H9 (cell line): Measurements from ENCODE around the gene P3H2. TPM values are rescaled to one million over a fixed set of nuclear protein-coding genes. Genes with fewer than 3 reads are reported as not detected.

Experiments used
- DNase-seq: peaks from one replicate; pipeline ENCODE4 v3.0.0-alpha.2; 2017
- H2AFZ ChIP-seq: one replicate; pipeline ENCODE4 v1.6.1; 2013; ENCODE audit warnings: mild to moderate bottlenecking, low read length, control low read depth, moderate library complexity
- H2AK5ac ChIP-seq: 2 replicates; pipeline ENCODE4 v1.6.1; 2013; ENCODE audit warnings: low read length, control low read depth, mixed read lengths; ENCODE audit not compliant: insufficient read length
- H2BK120ac ChIP-seq: one replicate; pipeline ENCODE4 v1.6.1; 2013; ENCODE audit warnings: low read depth, mild to moderate bottlenecking, low read length, control low read depth, inconsistent platforms; ENCODE audit not compliant: poor library complexity, severe bottlenecking
- H2BK12ac ChIP-seq: 2 replicates; pipeline ENCODE4 v1.6.1; 2013; ENCODE audit warnings: low read length, control low read depth, mixed read lengths, low read depth; ENCODE audit not compliant: insufficient read length
- H2BK15ac ChIP-seq: 2 replicates; pipeline ENCODE4 v1.6.1; 2013; ENCODE audit warnings: low read depth, low read length, control low read depth
- H2BK20ac ChIP-seq: one replicate; pipeline ENCODE4 v1.6.1; 2013; ENCODE audit warnings: low read depth, mild to moderate bottlenecking, low read length, control low read depth, inconsistent platforms; ENCODE audit not compliant: poor library complexity, severe bottlenecking
- H2BK5ac ChIP-seq: 2 replicates; pipeline ENCODE4 v1.6.1; 2013; ENCODE audit warnings: low read length, control low read depth, mixed read lengths; ENCODE audit not compliant: insufficient read length
- H3K14ac ChIP-seq: 2 replicates; pipeline ENCODE4 v1.6.1; 2013; ENCODE audit warnings: low read length, control low read depth; ENCODE audit not compliant: insufficient read depth
- H3K18ac ChIP-seq: 2 replicates; pipeline ENCODE4 v1.6.1; 2013; ENCODE audit warnings: low read depth, mild to moderate bottlenecking, mixed read lengths, low read length, control low read depth; ENCODE audit not compliant: insufficient read length
- H3K23ac ChIP-seq: 2 replicates; pipeline ENCODE4 v1.6.1; 2013; ENCODE audit warnings: low read length, control low read depth, mixed read lengths, low read depth; ENCODE audit not compliant: insufficient read length
- H3K23me2 ChIP-seq: 2 replicates; pipeline ENCODE4 v1.6.1; 2013; ENCODE audit warnings: low read depth, mild to moderate bottlenecking, mixed read lengths, low read length, control low read depth; ENCODE audit not compliant: insufficient read length, poor library complexity, severe bottlenecking
- H3K27ac ChIP-seq: 2 replicates; pipeline ENCODE4 v1.5.1; 2013; ENCODE audit warnings: low read length, control low read depth, mixed read lengths, low read depth; ENCODE audit not compliant: insufficient read length
- H3K27me3 ChIP-seq: 2 replicates; pipeline ENCODE4 v1.6.1; 2013; ENCODE audit warnings: low read length, control low read depth, inconsistent platforms; ENCODE audit not compliant: insufficient read depth
- H3K4ac ChIP-seq: 2 replicates; pipeline ENCODE4 v1.6.1; 2013; ENCODE audit warnings: low read depth, mild to moderate bottlenecking, control low read depth, inconsistent platforms, low read length, moderate library complexity
- H3K4me1 ChIP-seq: 2 replicates; pipeline ENCODE4 v1.6.1; 2013; ENCODE audit warnings: low read length, control low read depth, inconsistent platforms; ENCODE audit not compliant: insufficient read depth
- H3K4me2 ChIP-seq: 2 replicates; pipeline ENCODE4 v1.6.1; 2013; ENCODE audit warnings: low read length, control low read depth, mixed read lengths; ENCODE audit not compliant: insufficient read length, insufficient read depth
- H3K56ac ChIP-seq: 2 replicates; pipeline ENCODE4 v1.6.1; 2013; ENCODE audit warnings: low read depth, mild to moderate bottlenecking, mixed read lengths, low read length, control low read depth; ENCODE audit not compliant: insufficient read length
- H3K79me1 ChIP-seq: 2 replicates; pipeline ENCODE4 v1.6.1; 2013; ENCODE audit warnings: low read depth, mild to moderate bottlenecking, moderate library complexity, low read length, control low read depth, inconsistent platforms; ENCODE audit not compliant: insufficient read depth, poor library complexity, severe bottlenecking
- H3K79me2 ChIP-seq: 2 replicates; pipeline ENCODE4 v1.6.1; 2013; ENCODE audit warnings: low read length, control low read depth, inconsistent platforms; ENCODE audit not compliant: insufficient read depth
- H3K9ac ChIP-seq: 2 replicates; pipeline ENCODE4 v1.6.1; 2013; ENCODE audit warnings: low read length, control low read depth, mixed read lengths; ENCODE audit not compliant: insufficient read length; ENCODE audit errors: extremely low read depth
- H3K9me3 ChIP-seq: one replicate; pipeline ENCODE4 v1.6.1; 2013; ENCODE audit warnings: low read depth, low read length, inconsistent platforms; ENCODE audit not compliant: control insufficient read depth
- H3T11ph ChIP-seq: one replicate; pipeline ENCODE4 v1.6.1; 2013; ENCODE audit warnings: mild to moderate bottlenecking, low read length, control low read depth, inconsistent platforms
- H4K20me1 ChIP-seq: one replicate; pipeline ENCODE4 v1.6.1; 2013; ENCODE audit not compliant: control insufficient read depth, insufficient read length, insufficient read depth
- H4K5ac ChIP-seq: 2 replicates; pipeline ENCODE4 v1.6.1; 2013; ENCODE audit warnings: low read depth, mild to moderate bottlenecking, mixed read lengths, low read length, control low read depth; ENCODE audit not compliant: insufficient read length
- H4K8ac ChIP-seq: replicated peaks from 2 replicates; pipeline ENCODE4 v1.6.1; 2013; ENCODE audit warnings: low read length, control low read depth, mixed read lengths, low read depth; ENCODE audit not compliant: insufficient read length
- H4K91ac ChIP-seq: 2 replicates; pipeline ENCODE4 v1.6.1; 2013; ENCODE audit warnings: low read depth, mild to moderate bottlenecking, moderate library complexity, mixed read lengths, low read length, control low read depth; ENCODE audit not compliant: insufficient read length
- H3K27ac Mint-ChIP-seq, 3 experiments: 2 replicates in 2 of 3; 3 replicates in 1 of 3; pipeline ENCODE4 v1.8.0; 2020 to 2021; ENCODE audit warnings: mixed read lengths in 3 of 3, mild to moderate bottlenecking in 1 of 3, moderate library complexity in 1 of 3
- H3K27me3 Mint-ChIP-seq: 2 replicates; pipeline ENCODE4 v1.8.0; 2021; ENCODE audit warnings: low read depth, mild to moderate bottlenecking, moderate library complexity, mixed read lengths
- H3K36me3 Mint-ChIP-seq, 3 experiments: 2 replicates in 2 of 3; 3 replicates in 1 of 3; pipeline ENCODE4 v1.8.0; 2020 to 2021; ENCODE audit warnings: low read depth in 3 of 3, mixed read lengths in 3 of 3; ENCODE audit not compliant: insufficient read depth in 1 of 3
- H3K4me1 Mint-ChIP-seq, 2 experiments: 2 replicates each; pipeline ENCODE4 v1.8.0; 2020; ENCODE audit warnings: mixed read lengths in 2 of 2
- H3K4me3 Mint-ChIP-seq, 2 experiments: 2 replicates in 1 of 2; 3 replicates in 1 of 2; pipeline ENCODE4 v1.8.0; 2020 to 2021; ENCODE audit warnings: mild to moderate bottlenecking in 2 of 2, mixed read lengths in 2 of 2, moderate library complexity in 1 of 2
- H3K9me3 Mint-ChIP-seq, 2 experiments: 2 replicates in 1 of 2; 3 replicates in 1 of 2; pipeline ENCODE4 v1.8.0; 2020; ENCODE audit warnings: mild to moderate bottlenecking in 2 of 2, mixed read lengths in 2 of 2, moderate library complexity in 1 of 2
- WGBS: extraction: QIAGEN DNeasy Blood & Tissue Kit; methylation state at CpG from one replicate; pipeline ENCODE4 v1.1.7; 2013; ENCODE audit warnings: missing lambda C conversion rate, low lambda C conversion rate, mixed read lengths; ENCODE audit not compliant: insufficient read length; ENCODE audit errors: extremely low coverage; 5-methylcytosine and 5-hydroxymethylcytosine counted together
- total RNA-seq: library from RNA; stranded (reverse); gene quantifications from 2 replicates; pipeline ENCODE4 v1.2.1, GENCODE V29; 2021
- TF ChIP-seq, protein P1 (sequence below): fragments of 200-600 bp; sonication (generic); conservative IDR thresholded peaks from 3 replicates; pipeline ENCODE4 v1.8.0; 2021; ENCODE audit warnings: antibody characterized with exemption, mild to moderate bottlenecking

Gene P3H2
- total RNA-seq, 1 experiment from 2014 or later = 41.5 TPM

GRCh38 chr3:190056742-190057141, 64.0 kb downstream of the P3H2 start:
- H3K27me3 Mint-ChIP-seq = no peaks in the 10 kb centered on the region
- no peak overlapping the region for H3K4me2 ChIP-seq
- TF ChIP-seq, protein P1, sequence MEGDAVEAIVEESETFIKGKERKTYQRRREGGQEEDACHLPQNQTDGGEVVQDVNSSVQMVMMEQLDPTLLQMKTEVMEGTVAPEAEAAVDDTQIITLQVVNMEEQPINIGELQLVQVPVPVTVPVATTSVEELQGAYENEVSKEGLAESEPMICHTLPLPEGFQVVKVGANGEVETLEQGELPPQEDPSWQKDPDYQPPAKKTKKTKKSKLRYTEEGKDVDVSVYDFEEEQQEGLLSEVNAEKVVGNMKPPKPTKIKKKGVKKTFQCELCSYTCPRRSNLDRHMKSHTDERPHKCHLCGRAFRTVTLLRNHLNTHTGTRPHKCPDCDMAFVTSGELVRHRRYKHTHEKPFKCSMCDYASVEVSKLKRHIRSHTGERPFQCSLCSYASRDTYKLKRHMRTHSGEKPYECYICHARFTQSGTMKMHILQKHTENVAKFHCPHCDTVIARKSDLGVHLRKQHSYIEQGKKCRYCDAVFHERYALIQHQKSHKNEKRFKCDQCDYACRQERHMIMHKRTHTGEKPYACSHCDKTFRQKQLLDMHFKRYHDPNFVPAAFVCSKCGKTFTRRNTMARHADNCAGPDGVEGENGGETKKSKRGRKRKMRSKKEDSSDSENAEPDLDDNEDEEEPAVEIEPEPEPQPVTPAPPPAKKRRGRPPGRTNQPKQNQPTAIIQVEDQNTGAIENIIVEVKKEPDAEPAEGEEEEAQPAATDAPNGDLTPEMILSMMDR = no peak
- peaks cover 3% of the 10 kb centered on the region; the same call in 1 of the 2 replicates for H3K4me1 ChIP-seq
- no peaks in the 10 kb centered on the region for H3K79me1 ChIP-seq
- no peak overlapping the region for H3T11ph ChIP-seq
- no peak overlapping the region for H2BK20ac ChIP-seq
- H3K79me2 ChIP-seq = no peaks in the 10 kb centered on the region
- H3K4me3 Mint-ChIP-seq = no peak overlapping the region
- H3K9ac ChIP-seq = no peak overlapping the region
- no peaks in the 10 kb centered on the region for H3K36me3 Mint-ChIP-seq
- peak overlapping the region in 1 of 3 experiments; percentile 8; a peak in 1 of 7 replicates for H3K27ac Mint-ChIP-seq
- no peak overlapping the region for H3K27ac ChIP-seq
- H2BK12ac ChIP-seq = no peak overlapping the region
- H3K9me3 ChIP-seq = no peaks in the 10 kb centered on the region
- no peak overlapping the region for H4K91ac ChIP-seq
- no peak overlapping the region for H3K18ac ChIP-seq
- H3K4ac ChIP-seq = no peak overlapping the region
- H4K8ac ChIP-seq = no peak overlapping the region
- H3K23ac ChIP-seq = no peak overlapping the region
- H3K27me3 ChIP-seq = no peaks in the 10 kb centered on the region
- H3K56ac ChIP-seq = no peak overlapping the region
- no peak overlapping the region for H2BK15ac ChIP-seq
- H2AK5ac ChIP-seq = no peak overlapping the region
- H3K14ac ChIP-seq = no peak overlapping the region
- H4K20me1 ChIP-seq = no peaks in the 10 kb centered on the region
- H2BK5ac ChIP-seq = no peak overlapping the region
- no CpG with 5 or more reads among the region's 4 CpGs for WGBS
- no peak overlapping the region for H2BK120ac ChIP-seq
- H4K5ac ChIP-seq = no peak overlapping the region
- no peak for DNase-seq
- H3K23me2 ChIP-seq = no peaks in the 10 kb centered on the region
- H3K4me1 Mint-ChIP-seq = peaks cover 47% of the 10 kb centered on the region in 2 experiments
- H2AFZ ChIP-seq = no peak overlapping the region
- H3K9me3 Mint-ChIP-seq = no peaks in the 10 kb centered on the region
